Aorta (tissue), 5 donors: Measurements from ENCODE around the gene HOMEZ. TPM values are rescaled to one million over a fixed set of nuclear protein-coding genes. Genes with fewer than 3 reads are reported as not detected.

ENCODE experiments used
- ATAC-seq: fragments of 200-7000 bp; cut with Tn5 transposase; one replicate; pipeline ENCODE4 v1.9.1; 2022; ENCODE audit warnings: moderate library complexity; ENCODE audit not compliant: low FRiP score
- DNase-seq, 2 donors: peaks; one replicate each; pipeline ENCODE4 v3.0.0-alpha.2; 2020
- H3K27ac ChIP-seq, 2 donors: one replicate each; pipeline ENCODE4 v1.5.1; 2013; ENCODE audit warnings: low read length in 2 of 2, mild to moderate bottlenecking in 2 of 2, moderate library complexity in 2 of 2, control low read depth in 1 of 2, inconsistent platforms in 1 of 2, low read depth in 1 of 2
- H3K27me3 ChIP-seq, 2 donors: one replicate each; pipeline ENCODE4 v1.6.1; 2013; ENCODE audit warnings: control low read depth in 1 of 2, low read length in 1 of 2, mild to moderate bottlenecking in 1 of 2, moderate library complexity in 1 of 2; ENCODE audit not compliant: insufficient read depth in 2 of 2, control insufficient read depth in 1 of 2
- H3K36me3 ChIP-seq, 2 donors: one replicate each; pipeline ENCODE4 v1.6.1; 2013; ENCODE audit warnings: control low read depth in 1 of 2, low read length in 1 of 2, mild to moderate bottlenecking in 1 of 2; ENCODE audit not compliant: insufficient read depth in 2 of 2, control insufficient read depth in 1 of 2
- H3K4me1 ChIP-seq, 2 donors: one replicate each; pipeline ENCODE4 v1.6.1; 2013; ENCODE audit warnings: low read length in 2 of 2, control low read depth in 1 of 2, mild to moderate bottlenecking in 1 of 2, moderate library complexity in 1 of 2; ENCODE audit not compliant: insufficient read depth in 2 of 2, control insufficient read depth in 1 of 2
- H3K4me3 ChIP-seq, 2 donors: one replicate each; pipeline ENCODE4 v1.5.1; 2013; ENCODE audit warnings: low read length in 2 of 2, control low read depth in 1 of 2, mild to moderate bottlenecking in 1 of 2
- H3K9me3 ChIP-seq: one replicate; pipeline ENCODE4 v1.6.1; 2013; ENCODE audit warnings: mild to moderate bottlenecking, low read length; ENCODE audit not compliant: control insufficient read depth
- WGBS, 2 donors: extraction: QIAGEN DNeasy Blood & Tissue Kit; methylation state at CpG; one replicate each; pipeline ENCODE4 v1.1.7; 2013; 5-methylcytosine and 5-hydroxymethylcytosine counted together
- intact Hi-C, 2 donors: fragments of 100-400 bp; cut with DNase I; formaldehyde crosslinking; loops; one replicate each; pipeline versions ENCODE4 v1.14.2 to v1.15.0; 2022
- polyA plus RNA-seq, 2 donors: library from polyadenylated mRNA; stranded (reverse); fragments of 200-250 nt; gene quantifications; one replicate each; pipeline ENCODE4 v1.2.3, GENCODE V29; 2013
- total RNA-seq, 2 donors: library from RNA; stranded (reverse); fragmentation: NEBNext Ultra II Directional; extraction: Animal tissue kit (Norgen Biotek cat#: 25700); gene quantifications; one replicate each; pipeline ENCODE4 v1.2.1, GENCODE V29; 2021
- donor health status: healthy with polysubstance abuse.
- donor health status: Bipolar disorder and iron deficiency.
- donor health status: DM: no; HTN: no; CAD: no.
- donor health status: DM: no; HTN: no; CAD: no.
- donor health status: DM: yes; HTN: yes; CAD: no.

Gene HOMEZ
- total and polyA plus RNA-seq, 4 donors, result 1.9 to 10.6 (median 4.3) TPM

DNA sequence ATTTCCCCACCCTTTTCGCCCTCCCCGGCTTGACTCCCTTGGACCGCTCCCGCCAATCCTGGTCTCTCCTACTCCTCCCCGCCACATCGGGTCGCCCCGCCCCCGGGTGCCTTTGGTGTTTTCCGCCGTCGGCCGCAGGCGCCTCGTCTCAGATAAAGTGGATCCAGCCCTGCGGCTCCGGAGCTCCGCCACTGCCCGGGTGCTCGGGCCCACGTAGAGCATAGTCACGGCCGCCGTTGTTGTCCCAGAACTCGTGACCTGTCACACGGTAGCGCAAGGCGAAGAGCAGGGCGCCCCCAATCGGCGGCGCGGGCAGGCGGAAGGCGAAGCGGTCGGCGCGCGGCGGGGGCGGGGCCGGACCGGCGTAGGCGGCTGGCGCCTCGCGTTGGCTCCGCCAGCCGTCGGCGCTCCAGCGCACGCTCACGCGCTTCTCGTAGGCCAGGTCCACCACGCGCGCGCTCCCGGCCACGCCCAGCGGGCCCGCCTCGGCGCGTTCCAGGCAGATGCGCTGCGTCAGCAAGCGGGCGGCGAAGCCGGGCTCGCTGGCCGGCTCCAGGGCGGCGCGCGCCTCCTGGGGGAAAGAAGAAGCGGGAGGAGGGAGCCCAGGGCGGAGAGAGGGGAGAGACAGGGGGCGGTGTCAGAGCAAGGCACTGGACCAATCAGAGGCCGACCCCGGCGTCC, 15.5 kb upstream of the HOMEZ start:
- H3K36me3 ChIP-seq, result no peaks in the 10 kb centered on the region
- ATAC-seq (peak; percentile 93), DNase-seq (peak; percentile 99)
- H3K4me1 ChIP-seq, result peaks cover 0 to 2% of the 10 kb centered on the region in 2 donors
- H3K27ac ChIP-seq, result peak overlapping the region; percentile 92 to 98
- no peaks in the 10 kb centered on the region for H3K9me3 ChIP-seq
- H3K4me3 ChIP-seq, result peak overlapping the region; percentile 73 to 82
- WGBS, 2 donors, result 0 to 1% methylated on average over 80 to 87 of the region's 87 CpGs
- no peaks in the 10 kb centered on the region for H3K27me3 ChIP-seq
- intact Hi-C loops, result loop anchor here in 1 of 2 donors (2.0 kb wide), 1 partner anchor 207 kb away; the partner anchor contains the start of genes ACIN1 and C14orf119

DNA sequence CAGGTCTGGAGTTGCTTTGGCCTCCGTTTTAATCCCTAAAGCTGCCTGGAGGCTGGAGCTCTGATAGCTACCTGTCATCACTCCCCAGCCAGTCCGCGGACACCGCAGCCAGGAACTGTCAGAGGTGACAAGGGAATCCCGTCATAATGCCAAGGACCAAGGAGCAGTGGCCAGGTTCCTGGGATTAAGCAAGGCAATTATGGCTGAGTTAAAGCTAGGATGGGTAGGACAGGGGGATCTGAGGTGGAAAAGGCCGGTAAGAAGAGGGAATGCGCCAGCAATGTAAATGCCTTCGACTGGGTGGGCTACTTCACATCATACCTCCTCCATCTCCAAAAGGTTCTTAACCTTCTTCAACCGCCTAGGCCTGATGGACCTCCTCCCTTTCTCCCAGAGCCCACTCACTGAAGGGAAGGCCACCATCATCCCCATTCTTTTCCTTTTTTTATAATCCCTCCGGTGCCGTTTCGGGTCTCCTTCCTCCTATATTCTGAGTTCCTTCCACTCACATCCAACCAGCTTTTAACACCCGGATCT, 14.8 kb upstream of the HOMEZ start:
- Histone ChIP-seq H3K9me3 (no peaks in the 10 kb centered on the region), H3K4me1 (peaks cover 0 to 2% of the 10 kb centered on the region in 2 donors), H3K27ac (peak overlapping the region; percentile 89 to 92), H3K36me3 (no peaks in the 10 kb centered on the region), H3K27me3 (no peaks in the 10 kb centered on the region), H3K4me3 (peak overlapping the region; percentile 54 to 82)
- DNase-seq (peak in 1 of 2 donors; percentile 68), ATAC-seq (peak; percentile 3)
- 0 to 1% methylated on average over 13 of the region's 13 CpGs for WGBS, 2 donors
- intact Hi-C loops, result loop anchor here in 1 of 2 donors (2.0 kb wide), 1 partner anchor 206 kb away; the partner anchor contains the start of genes ACIN1 and C14orf119

DNA sequence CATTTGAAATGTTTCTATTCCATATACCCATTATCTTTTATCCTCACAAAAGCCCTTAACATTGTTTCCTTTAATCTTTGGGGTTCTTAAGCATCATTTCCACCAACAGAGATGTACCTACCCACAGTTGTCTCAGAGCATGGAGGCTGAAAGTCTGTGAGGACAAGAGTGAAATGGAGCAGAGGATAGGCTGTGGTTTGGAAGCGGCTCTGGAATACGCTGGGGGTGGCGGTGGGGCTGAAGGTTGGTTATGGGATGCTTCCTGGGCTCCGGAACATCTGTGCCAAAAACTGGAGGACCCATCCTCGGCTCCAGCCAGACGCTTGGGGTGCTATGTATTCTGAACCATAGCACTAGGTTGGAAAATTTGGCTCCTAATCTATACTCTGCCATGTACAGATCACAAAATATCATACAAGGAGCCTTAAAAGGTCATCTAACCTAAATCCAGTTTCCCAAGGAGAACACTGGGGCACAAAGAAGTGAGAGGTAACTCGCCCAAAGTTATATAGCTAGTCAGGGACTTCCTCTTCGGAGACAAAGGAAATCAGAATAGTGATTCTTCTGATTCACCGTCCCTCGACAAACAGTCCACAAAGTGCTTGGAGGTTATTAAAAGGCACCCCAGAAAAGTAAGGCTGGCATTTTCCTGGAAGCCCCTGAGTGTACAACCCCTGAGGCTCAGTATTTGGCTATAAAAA, 14.2 kb upstream of the HOMEZ start:
- Histone ChIP-seq H3K9me3 (no peaks in the 10 kb centered on the region), H3K4me1 (peaks cover 0 to 2% of the 10 kb centered on the region in 2 donors), H3K4me3 (peak overlapping the region; percentile 54 to 82), H3K27me3 (no peaks in the 10 kb centered on the region), H3K36me3 (no peaks in the 10 kb centered on the region), H3K27ac (peak overlapping the region; percentile 89 to 92)
- ATAC-seq (no peak), DNase-seq (no peak)
- intact Hi-C loops, result loop anchor here (2.0 to 10.0 kb wide), 2 partner anchors 175 to 205 kb away; partner anchors contain the start of genes ACIN1 (in 1 of the 2) and C14orf119 (in 1 of the 2)
- WGBS, 2 donors, result 72 to 73% methylated on average over 10 of the region's 10 CpGs

DNA sequence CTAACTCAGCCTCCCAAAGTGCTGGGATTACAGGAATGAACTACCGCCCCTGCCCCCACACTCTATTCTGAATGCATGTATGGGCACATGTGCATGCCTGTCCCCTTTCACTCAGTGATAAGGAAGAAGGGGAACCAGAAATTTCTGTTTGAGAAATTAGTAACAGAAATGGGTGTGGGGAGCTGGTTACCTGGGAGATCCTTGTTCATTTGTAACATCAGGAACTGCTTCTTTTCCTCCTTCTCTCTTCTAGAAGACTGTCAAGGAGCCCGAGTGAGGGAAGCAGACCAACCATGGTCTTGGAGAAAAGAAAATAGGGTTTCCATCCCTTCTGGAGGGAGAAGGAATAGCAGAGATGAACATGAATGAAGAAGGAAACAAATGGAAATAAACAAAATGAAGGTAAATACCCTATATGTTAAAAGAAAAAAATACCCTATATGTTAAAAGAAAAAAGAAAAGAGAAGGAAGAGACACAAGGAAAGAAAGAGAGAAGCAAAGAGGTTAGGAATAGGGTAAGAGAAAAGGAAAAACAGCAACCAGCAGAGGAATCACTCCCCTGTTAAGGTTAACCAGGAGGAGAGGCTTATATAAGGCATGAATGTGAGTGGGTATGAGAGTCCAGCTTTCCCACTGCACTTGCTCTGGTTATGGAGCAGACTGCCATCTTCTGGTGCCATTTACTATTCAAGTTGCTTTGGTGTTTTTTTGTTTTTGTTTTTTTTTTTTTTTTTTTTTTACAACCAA, 13.5 kb upstream of the HOMEZ start:
- no peaks in the 10 kb centered on the region for H3K9me3 ChIP-seq
- H3K27me3 ChIP-seq, result no peaks in the 10 kb centered on the region
- H3K27ac ChIP-seq, result no peak overlapping the region
- no peak overlapping the region for H3K4me3 ChIP-seq
- no peak for DNase-seq
- H3K36me3 ChIP-seq, result no peaks in the 10 kb centered on the region
- H3K4me1 ChIP-seq, result peaks cover 0 to 2% of the 10 kb centered on the region in 2 donors
- intact Hi-C loops, result loop anchor here in 1 of 2 donors (10.0 kb wide), 1 partner anchor 175 kb away; no protein-coding TSS in a partner anchor
- no peak for ATAC-seq
- 88 to 98% methylated on average over 2 of the region's 2 CpGs for WGBS, 2 donors

DNA sequence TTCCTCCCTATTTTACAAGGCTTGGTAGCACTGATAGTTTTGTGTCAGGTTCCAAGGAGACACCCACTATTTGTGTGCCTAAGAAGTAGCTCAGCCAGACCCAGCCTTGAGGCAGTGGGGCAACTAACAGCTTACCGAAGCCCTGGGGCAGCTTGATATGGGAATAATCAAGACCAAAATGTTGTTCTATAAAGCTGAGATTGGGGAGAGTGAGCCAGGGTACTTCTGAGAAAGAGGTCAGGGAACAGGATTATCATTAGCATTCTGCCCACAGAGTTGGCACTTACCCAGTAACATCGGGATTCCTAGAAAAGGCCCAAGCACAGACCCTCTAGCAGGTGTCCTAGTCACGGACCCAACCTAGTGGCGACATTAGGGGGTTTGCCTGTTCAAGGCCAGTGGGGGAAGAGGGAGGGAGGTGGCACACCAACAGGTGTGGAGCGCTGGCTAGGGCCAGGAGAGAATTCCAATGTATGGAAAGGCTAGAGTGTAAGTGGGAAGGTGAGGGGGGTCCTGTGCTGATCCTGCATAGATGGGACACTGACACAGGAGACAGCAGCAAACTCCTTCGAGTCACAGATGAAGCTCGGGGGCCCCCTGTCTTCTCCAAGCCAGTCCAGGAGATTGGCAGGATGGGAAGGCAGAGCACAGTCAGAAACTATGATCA, 11.8 kb upstream of the HOMEZ start:
- DNase-seq (no peak), ATAC-seq (no peak)
- H3K4me1 ChIP-seq, result peaks cover 0 to 2% of the 10 kb centered on the region in 2 donors
- H3K27ac ChIP-seq, result no peak overlapping the region
- no peaks in the 10 kb centered on the region for H3K36me3 ChIP-seq
- no peaks in the 10 kb centered on the region for H3K9me3 ChIP-seq
- 84 to 90% methylated on average over 7 of the region's 7 CpGs for WGBS, 2 donors
- intact Hi-C loops, result loop anchor here in 1 of 2 donors (10.0 kb wide), 1 partner anchor 173 kb away; no protein-coding TSS in a partner anchor
- H3K4me3 ChIP-seq, result no peak overlapping the region
- no peaks in the 10 kb centered on the region for H3K27me3 ChIP-seq

DNA sequence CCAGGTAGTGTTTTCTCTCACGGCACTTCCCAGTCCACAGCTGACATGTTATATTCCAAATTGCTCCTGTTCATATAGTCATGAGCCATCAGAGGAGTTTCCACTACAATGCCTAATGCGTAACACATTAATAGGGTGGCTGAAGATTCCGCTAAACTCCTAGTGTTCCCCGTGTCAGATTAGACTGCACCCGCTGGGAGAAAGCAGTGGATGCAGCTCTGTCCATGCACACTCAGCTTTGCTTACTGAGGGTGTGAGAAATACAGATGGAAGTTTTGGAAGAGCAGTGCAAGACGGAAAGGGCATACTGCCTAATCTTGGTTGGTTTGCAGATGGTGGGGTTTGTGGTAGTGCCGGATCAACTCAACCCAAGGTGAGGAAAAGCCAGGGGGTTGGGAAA, 11.2 kb upstream of the HOMEZ start:
- ATAC-seq, result no peak

DNA sequence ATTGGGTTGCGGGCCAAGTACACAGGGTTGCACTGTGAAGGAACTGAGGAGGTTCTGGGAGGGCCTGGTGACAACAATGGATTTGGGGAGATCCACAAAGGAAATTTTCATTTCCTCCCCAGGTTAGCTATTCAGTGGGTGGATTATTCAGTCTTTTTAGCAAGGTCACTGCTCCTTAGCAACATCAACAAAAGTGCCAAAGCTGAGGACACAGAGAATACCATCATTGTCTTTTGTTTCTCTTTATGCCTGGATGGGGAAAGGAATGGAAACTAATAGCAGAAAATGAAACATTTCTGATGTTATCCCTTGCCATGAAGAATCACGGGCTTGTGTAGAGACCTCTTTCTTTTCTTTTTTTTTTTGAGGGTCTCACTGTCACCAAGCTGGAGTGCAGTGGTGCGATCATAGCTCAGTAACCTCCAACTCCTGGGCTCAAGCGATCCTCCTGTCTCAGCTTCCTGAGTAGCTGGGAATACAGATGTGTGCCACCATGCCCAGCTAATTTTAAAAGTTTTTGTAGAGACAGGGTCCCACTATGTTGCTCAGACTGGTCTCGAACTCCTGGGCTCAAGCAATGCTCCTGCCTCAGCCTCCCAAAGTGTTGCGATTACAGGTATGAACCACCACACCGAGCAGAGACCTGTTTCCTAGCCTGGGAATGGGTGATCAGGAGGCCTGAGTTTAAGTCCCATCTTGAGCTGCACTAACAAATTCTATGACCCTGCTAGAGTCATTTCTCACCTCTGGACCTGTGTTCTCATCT, 10.3 kb upstream of the HOMEZ start:
- Histone ChIP-seq H3K36me3 (no peaks in the 10 kb centered on the region), H3K4me3 (no peak overlapping the region), H3K27ac (no peak overlapping the region), H3K27me3 (no peaks in the 10 kb centered on the region), H3K9me3 (no peaks in the 10 kb centered on the region), H3K4me1 (peaks cover 0 to 2% of the 10 kb centered on the region in 2 donors)
- 90 to 91% methylated on average over 7 of the region's 7 CpGs for WGBS, 2 donors
- no peak for DNase-seq
- ATAC-seq, result no peak
- intact Hi-C loops, result loop anchor here in 1 of 2 donors (10.0 kb wide), 1 partner anchor 171 kb away; no protein-coding TSS in a partner anchor

More for the DNA sequence above, 11.2 kb upstream of the HOMEZ start:
- no peaks in the 10 kb centered on the region for H3K9me3 ChIP-seq
- no peak overlapping the region for H3K27ac ChIP-seq
- peaks cover 0 to 2% of the 10 kb centered on the region in 2 donors for H3K4me1 ChIP-seq
- H3K4me3 ChIP-seq, result no peak overlapping the region
- intact Hi-C loops, result loop anchor here in 1 of 2 donors (10.0 kb wide), 1 partner anchor 172 kb away; no protein-coding TSS in a partner anchor
- no peaks in the 10 kb centered on the region for H3K36me3 ChIP-seq
- no peaks in the 10 kb centered on the region for H3K27me3 ChIP-seq
- DNase-seq, result no peak
- WGBS, 2 donors, result 86 to 87% methylated on average over 7 of the region's 7 CpGs
